ENCODE results near the gene CAPG. TPM values are rescaled to one million over a fixed set of nuclear protein-coding genes. Genes with fewer than 3 reads are reported as not detected.

CAPG gene
- total and polyA plus RNA-seq, 9 of the 15 experiments (the other 6 are each of a cell fraction or from before 2014, with no cell fraction given) = 10.6 to 90.4 (median 56.0) TPM

GRCh38 chr2:85453571-85453970 lies 43.4 kb upstream of the CAPG start (continued):
- TF ChIP-seq ARHGAP35 (IDR thresholded peaks at IDR 0.05; ENCODE audit: partially characterized antibody) = no peak
- no peak for TF ChIP-seq NR3C1 (CRISPR knock-in tag; IDR thresholded peaks at IDR 0.05)
- TF ChIP-seq NUFIP1 (IDR thresholded peaks at IDR 0.05; ENCODE audit: partially characterized antibody) = no peak
- no peak for TF ChIP-seq MECOM (CRISPR knock-in tag; IDR thresholded peaks at IDR 0.05)
- peak; percentile 25 for TF ChIP-seq MEIS2 (IDR thresholded peaks at IDR 0.05; ENCODE audit: partially characterized antibody)
- TF ChIP-seq SMARCA4 (IDR thresholded peaks at IDR 0.05) = no peak
- peak; percentile 62; the same call in 1 of the 2 replicates for TF ChIP-seq FOXM1 (IDR thresholded peaks at IDR 0.05; ENCODE audit: low read depth)
- no peak for TF ChIP-seq FOXM1 (CRISPR knock-in tag; IDR thresholded peaks at IDR 0.05; ENCODE audit: low read depth)
- TF ChIP-seq ETS1 (conservative IDR thresholded peaks at IDR 0.05; ENCODE audit: control insufficient read depth, low read depth, low read length) = no peak
- TF ChIP-seq MIER1 (IDR thresholded peaks at IDR 0.05; ENCODE audit: low read depth) = no peak
- no peak for TF ChIP-seq CREBBP (IDR thresholded peaks at IDR 0.05; ENCODE audit: low read depth, low read length)
- TF ChIP-seq ZFP30 (CRISPR knock-in tag; IDR thresholded peaks at IDR 0.05; ENCODE audit: borderline replicate concordance) = no peak
- no peak for TF ChIP-seq ZNF589 (CRISPR knock-in tag; IDR thresholded peaks at IDR 0.05; ENCODE audit: low read depth)
